HG03159 (cell line): ENCODE data around the gene PSMB10.

ENCODE experiments used
- ATAC-seq: cut with Tn5 transposase; IDR thresholded peaks from one replicate; pipeline ENCODE4 v1.9.1; 2021; ENCODE audit warnings: mild to moderate bottlenecking, moderate library complexity; ENCODE audit not compliant: unreplicated experiment

Gene PSMB10

GRCh38 chr16:67901734-67902133, 34.9 kb downstream of the PSMB10 start:
- no peak for ATAC-seq

DNA sequence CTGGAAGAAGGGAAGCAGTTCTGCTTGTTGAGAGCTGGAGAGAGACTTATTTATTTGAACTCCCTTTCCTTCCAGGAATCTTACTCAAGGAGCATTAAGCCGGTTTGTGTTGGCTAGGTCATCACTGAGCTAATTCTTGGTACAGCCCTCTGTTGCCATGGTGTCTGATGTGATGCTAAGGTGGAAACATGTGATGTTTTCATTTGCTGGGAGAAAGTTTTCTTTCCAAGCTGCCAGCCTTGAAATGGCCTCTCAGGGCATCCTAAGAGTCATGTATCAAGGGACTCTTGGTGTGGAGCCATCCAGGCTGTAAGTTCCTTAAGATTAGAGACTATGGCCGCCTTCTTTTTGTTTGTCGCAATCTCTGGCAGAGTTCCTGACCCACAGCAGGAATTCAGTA, 39.4 kb downstream of the PSMB10 start:
- ATAC-seq: no peak

GRCh38 chr16:67893743-67894399, 42.8 kb downstream of the PSMB10 start:
- ATAC-seq: no peak

- peak; percentile 90 for ATAC-seq
Measured at GRCh38 chr16:67892899-67893742, 43.5 kb downstream of the PSMB10 start, which contains the start of gene PSKH1. PSKH1 (plus strand) TSS chr16:67893254; CDS start chr16:67908750, 15,496 bp downstream.

- ATAC-seq: no peak
Measured at GRCh38 chr16:67892375-67892774, 44.3 kb downstream of the PSMB10 start.

- no peak for ATAC-seq
Measured at GRCh38 chr16:67888331-67888730, 48.3 kb downstream of the PSMB10 start.

DNA sequence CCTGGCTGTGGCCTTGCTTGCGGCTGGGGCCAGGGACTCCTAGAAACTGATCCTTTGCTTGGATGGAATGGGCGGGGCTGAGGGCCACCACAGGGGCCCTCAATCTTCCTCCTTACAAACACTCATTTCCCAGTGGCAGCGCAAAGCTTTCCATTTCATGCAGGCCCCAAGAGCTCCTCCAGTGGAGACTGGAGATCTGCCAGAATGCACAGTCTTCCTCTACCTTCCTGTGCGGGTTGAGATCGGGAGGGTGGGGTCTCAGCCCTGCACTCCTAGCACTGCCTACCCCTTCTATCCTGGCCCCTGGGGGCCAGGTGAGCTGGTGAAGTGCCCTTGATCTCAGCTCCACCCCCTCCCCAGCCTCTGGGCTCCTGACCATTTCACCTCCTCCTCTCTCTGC, 50.3 kb downstream of the PSMB10 start:
- ATAC-seq: no peak

- ATAC-seq: no peak
Measured at GRCh38 chr16:67885976-67886375, 50.7 kb downstream of the PSMB10 start.

DNA sequence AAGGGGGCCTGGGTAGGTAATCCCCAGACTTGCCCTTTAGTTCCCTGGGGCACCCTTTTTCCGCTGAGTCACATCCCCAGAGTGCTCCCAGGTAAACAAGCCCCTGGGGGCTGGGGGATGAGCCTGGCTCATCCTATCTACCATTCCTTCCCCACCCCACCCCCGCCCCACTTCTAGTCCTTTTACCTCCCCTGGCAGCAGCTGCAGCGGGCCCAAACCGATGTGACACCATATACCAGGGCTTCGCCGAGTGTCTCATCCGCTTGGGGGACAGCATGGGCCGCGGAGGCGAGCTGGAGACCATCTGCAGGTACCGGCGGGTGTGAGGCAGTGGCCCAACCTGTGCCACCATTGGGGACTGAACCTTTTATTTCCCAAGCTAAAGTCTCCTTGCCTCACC, 51.1 kb downstream of the PSMB10 start:
- ATAC-seq: no peak

- ATAC-seq: no peak
Measured at GRCh38 chr16:67884684-67885083, 52.0 kb downstream of the PSMB10 start, which contains the start of gene NRN1L. NRN1L (plus strand) TSS chr16:67884885; CDS start chr16:67884904, 19 bp downstream.
